Lower lobe of right lung (tissue), 2 donors: ENCODE measurements around the gene ZNF333. TPM values are rescaled to one million over a fixed set of nuclear protein-coding genes. Genes with fewer than 3 reads are reported as not detected.

Experiments used
- ATAC-seq, 2 donors: fragments of 200-7000 bp; cut with Tn5 transposase; one replicate each; pipeline ENCODE4 v1.9.1; 2020 to 2022; ENCODE audit warnings: mild to moderate bottlenecking in 2 of 2, moderate library complexity in 2 of 2
- DNase-seq: peaks from one replicate; pipeline ENCODE4 v3.0.0-alpha.2; 2020
- H3K27ac ChIP-seq: fragments of 200-600 bp; one replicate; pipeline ENCODE4 v1.8.0; 2022
- H3K27me3 ChIP-seq: fragments of 200-600 bp; one replicate; pipeline ENCODE4 v1.8.0; 2022; ENCODE audit warnings: low read depth
- H3K36me3 ChIP-seq: fragments of 200-600 bp; one replicate; pipeline ENCODE4 v1.8.0; 2022; ENCODE audit warnings: mild to moderate bottlenecking
- H3K4me1 ChIP-seq: fragments of 200-600 bp; one replicate; pipeline ENCODE4 v1.8.0; 2022
- H3K4me3 ChIP-seq: fragments of 200-600 bp; one replicate; pipeline ENCODE4 v1.8.0; 2022; ENCODE audit warnings: mild to moderate bottlenecking
- H3K9me3 ChIP-seq: fragments of 200-600 bp; one replicate; pipeline ENCODE4 v1.8.0; 2022
- intact Hi-C: fragments of 100-400 bp; cut with DNase I; formaldehyde crosslinking; loops from one replicate; pipeline ENCODE4 v1.11.0; 2022
- total RNA-seq: library from RNA; stranded (reverse); fragmentation: NEBNext Ultra II Directional; extraction: Animal tissue kit (Norgen Biotek cat#: 25700); gene quantifications from one replicate; pipeline ENCODE4 v1.2.1, GENCODE V29; 2021
- TF ChIP-seq, protein P1 (sequence below): fragments of 200-600 bp; IDR thresholded peaks from one replicate; pipeline ENCODE4 v1.8.0; 2022; ENCODE audit warnings: antibody characterized with exemption, mild to moderate bottlenecking
- donor health status: DM: no; HTN: yes; CAD: no; lungs with severe emphysema.

ZNF333 gene
- total RNA-seq, 1 donor from 2014 or later: 20.0 TPM

DNA sequence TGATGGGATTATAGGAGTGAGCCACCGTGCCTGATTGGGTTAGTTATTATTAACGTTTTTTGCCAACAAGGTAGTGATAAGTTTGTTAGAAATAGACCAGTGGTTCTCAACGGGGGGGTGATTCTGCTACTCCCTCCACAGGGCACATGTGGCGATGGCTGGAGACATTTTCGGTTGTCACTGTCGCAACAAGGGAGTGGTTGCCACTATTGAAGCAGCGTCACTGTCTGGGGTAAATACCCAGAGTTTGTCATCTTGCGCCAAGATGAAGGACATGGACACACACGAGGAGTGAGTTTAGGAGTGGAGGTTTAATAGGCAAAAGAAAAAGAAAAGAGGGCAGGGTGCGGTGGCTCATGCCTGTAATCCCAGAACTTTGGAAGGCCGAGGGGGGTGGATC lies 34.1 kb upstream of the ZNF333 start:
- TF ChIP-seq, protein P1, sequence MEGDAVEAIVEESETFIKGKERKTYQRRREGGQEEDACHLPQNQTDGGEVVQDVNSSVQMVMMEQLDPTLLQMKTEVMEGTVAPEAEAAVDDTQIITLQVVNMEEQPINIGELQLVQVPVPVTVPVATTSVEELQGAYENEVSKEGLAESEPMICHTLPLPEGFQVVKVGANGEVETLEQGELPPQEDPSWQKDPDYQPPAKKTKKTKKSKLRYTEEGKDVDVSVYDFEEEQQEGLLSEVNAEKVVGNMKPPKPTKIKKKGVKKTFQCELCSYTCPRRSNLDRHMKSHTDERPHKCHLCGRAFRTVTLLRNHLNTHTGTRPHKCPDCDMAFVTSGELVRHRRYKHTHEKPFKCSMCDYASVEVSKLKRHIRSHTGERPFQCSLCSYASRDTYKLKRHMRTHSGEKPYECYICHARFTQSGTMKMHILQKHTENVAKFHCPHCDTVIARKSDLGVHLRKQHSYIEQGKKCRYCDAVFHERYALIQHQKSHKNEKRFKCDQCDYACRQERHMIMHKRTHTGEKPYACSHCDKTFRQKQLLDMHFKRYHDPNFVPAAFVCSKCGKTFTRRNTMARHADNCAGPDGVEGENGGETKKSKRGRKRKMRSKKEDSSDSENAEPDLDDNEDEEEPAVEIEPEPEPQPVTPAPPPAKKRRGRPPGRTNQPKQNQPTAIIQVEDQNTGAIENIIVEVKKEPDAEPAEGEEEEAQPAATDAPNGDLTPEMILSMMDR: no peak
- no peak overlapping the region for H3K4me3 ChIP-seq
- no peak overlapping the region for H3K27ac ChIP-seq
- peaks cover 18% of the 10 kb centered on the region for H3K27me3 ChIP-seq
- no peak for DNase-seq
- no peaks in the 10 kb centered on the region for H3K36me3 ChIP-seq
- ATAC-seq: no peak
- no peaks in the 10 kb centered on the region for H3K9me3 ChIP-seq
- intact Hi-C loops: no loop called here
- no peaks in the 10 kb centered on the region for H3K4me1 ChIP-seq

DNA sequence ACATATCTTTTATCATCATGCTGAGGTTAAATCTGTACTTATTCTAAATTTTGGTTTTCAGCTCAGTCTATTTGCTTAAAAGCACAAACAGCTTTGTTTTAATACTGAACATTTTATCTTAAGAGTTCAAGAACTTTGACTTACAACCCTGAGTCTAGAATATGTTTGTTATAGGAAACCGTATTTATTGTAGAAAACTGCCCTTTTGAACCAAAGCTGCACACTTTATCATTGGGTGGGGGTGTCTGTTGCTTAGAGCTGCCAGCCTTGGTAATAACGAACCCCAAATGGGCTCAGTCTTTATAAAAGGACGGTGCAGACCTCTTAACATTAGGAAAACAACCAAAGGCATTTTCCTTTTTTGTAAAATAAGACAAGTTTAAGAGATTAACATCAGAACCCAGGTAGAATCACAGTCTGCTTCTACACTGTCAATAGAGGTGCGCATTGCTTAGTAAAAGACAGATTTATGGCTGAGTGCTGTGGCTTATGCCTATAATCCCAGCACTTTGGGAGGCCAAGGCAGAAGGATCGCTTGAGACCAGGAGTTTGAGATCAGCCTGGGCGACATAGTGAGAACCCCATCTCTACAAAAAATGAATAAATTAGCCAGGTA lies 29.9 kb upstream of the ZNF333 start:
- intact Hi-C loops: no loop called here
- Histone ChIP-seq H3K4me3 (no peak overlapping the region), H3K27ac (no peak overlapping the region)

DNA sequence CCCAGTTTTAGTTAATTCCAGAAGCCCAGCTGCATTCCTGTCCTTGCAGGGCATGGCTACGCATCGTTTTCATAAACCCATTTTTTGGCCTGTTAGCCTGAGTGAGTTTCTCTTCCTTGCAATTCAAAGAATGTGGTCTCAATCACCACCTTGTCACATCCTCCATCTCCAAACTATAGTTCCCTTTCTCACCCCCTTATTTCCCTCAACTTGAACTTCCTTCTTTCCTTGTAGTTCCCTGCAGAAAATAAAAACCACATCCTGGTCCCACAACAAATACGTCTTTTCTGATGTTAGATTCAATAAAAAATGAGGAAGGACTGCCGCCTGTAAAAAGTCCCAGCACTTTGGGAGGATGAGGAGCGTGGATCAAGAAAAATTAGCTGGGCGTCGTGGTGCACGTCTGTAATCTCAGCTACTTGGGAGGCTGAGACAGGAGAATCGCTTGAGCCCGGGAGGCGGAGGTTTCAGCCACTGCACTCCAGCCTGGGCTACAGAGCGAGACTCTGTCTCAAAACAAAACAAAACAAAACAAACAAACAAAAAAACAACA lies 28.4 kb upstream of the ZNF333 start:
- no peaks in the 10 kb centered on the region for H3K4me1 ChIP-seq
- no peak overlapping the region for H3K27ac ChIP-seq
- no peaks in the 10 kb centered on the region for H3K36me3 ChIP-seq
- ATAC-seq: peak; percentile 58 to 66
- H3K9me3 ChIP-seq: no peaks in the 10 kb centered on the region
- no peak for DNase-seq
- no peak overlapping the region for H3K4me3 ChIP-seq
- intact Hi-C loops: no loop called here
- peaks cover 10% of the 10 kb centered on the region for H3K27me3 ChIP-seq
- TF ChIP-seq, protein P1: no peak

More for the DNA sequence above, 29.9 kb upstream of the ZNF333 start:
- no peaks in the 10 kb centered on the region for H3K4me1 ChIP-seq
- H3K36me3 ChIP-seq: no peaks in the 10 kb centered on the region
- ATAC-seq (no peak), DNase-seq (no peak)
- TF ChIP-seq, protein P1: no peak
- H3K9me3 ChIP-seq: no peaks in the 10 kb centered on the region
- H3K27me3 ChIP-seq: peaks cover 13% of the 10 kb centered on the region

DNA sequence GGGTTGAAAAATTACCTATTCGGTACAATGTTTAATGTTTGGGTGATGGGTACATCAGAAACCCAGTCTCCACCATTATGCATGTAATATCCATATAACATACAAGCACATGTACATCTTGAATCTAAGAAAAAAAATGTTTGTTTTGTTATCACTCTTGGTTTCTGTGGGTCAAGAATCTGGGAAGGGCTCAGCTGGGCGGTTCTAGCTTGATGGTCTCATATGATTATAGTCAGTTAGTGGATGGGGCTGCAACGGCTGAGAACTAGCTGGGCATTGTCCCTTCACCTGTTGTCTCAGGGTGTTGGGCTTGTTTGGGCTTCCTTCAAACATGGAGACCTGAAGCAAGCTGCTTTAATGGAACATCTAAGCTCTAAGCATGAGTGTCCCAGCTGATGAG lies 19.9 kb upstream of the ZNF333 start:
- H3K27ac ChIP-seq: no peak overlapping the region
- H3K27me3 ChIP-seq: peaks cover 10% of the 10 kb centered on the region
- ATAC-seq: no peak
- no peaks in the 10 kb centered on the region for H3K9me3 ChIP-seq
- no peaks in the 10 kb centered on the region for H3K4me1 ChIP-seq
- no peak overlapping the region for H3K4me3 ChIP-seq
- TF ChIP-seq, protein P1: no peak
- no peaks in the 10 kb centered on the region for H3K36me3 ChIP-seq
- intact Hi-C loops: no loop called here
- no peak for DNase-seq

DNA sequence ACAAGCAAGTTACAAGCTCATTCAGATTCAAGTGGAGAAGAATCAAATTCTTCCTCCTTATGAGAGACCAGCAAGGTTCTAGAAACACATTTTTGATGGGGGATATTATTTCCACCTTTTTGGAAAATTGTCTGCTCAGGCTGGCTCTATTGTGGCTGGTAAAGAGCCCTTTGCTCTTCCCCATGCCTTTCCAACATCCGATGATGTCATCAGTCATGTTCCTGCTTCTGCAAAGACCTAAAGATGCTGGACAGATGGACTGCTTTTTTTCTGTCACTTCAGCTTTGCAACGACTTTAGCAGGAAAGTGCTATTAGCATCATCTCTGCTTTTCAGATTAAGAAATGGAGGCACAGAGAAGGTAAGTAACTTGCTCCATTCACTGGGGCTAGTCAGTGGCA lies 19.4 kb upstream of the ZNF333 start:
- H3K27me3 ChIP-seq: peaks cover 10% of the 10 kb centered on the region
- TF ChIP-seq, protein P1: no peak
- no peaks in the 10 kb centered on the region for H3K9me3 ChIP-seq
- H3K36me3 ChIP-seq: no peaks in the 10 kb centered on the region
- H3K4me1 ChIP-seq: no peaks in the 10 kb centered on the region
- intact Hi-C loops: no loop called here
- no peak overlapping the region for H3K4me3 ChIP-seq
- DNase-seq (no peak), ATAC-seq (no peak)
- no peak overlapping the region for H3K27ac ChIP-seq
